Calu3 (cell line): ENCODE data around the gene NEU2. TPM values are rescaled to one million over a fixed set of nuclear protein-coding genes. Genes with fewer than 3 reads are reported as not detected.

Experiments
- Bru-seq: library from RNA; stranded (reverse); fragments of 400-500 nt; gene quantifications from one replicate; lab custom pipeline; 2021; lab: Mats Ljungman, UMichigan
- BruChase-seq, 2 experiments: library from RNA; stranded (reverse); fragments of 400-500 nt; gene quantifications; one replicate each; lab custom pipeline; 2021; lab: Mats Ljungman, UMichigan
- BruUV-seq: library from RNA; stranded (reverse); fragments of 400-500 nt; replicated peaks from 2 replicates; lab custom pipeline; 2021; lab: Mats Ljungman, UMichigan
- CTCF ChIA-PET: fragments of 300-600 bp; sonication (Branson Sonifier 250); formaldehyde crosslinking; loops from one replicate; lab custom pipeline; 2022; ENCODE audit warnings: antibody characterized with exemption; lab: Charles Lee
- DNase-seq: peaks from one replicate; pipeline ENCODE4 v3.0.0; 2022
- H3K27ac Mint-ChIP-seq: one replicate; pipeline ENCODE4 v1.8.0; 2022; ENCODE audit warnings: mixed read lengths; ENCODE audit not compliant: unreplicated experiment
- H3K27me3 Mint-ChIP-seq: one replicate; pipeline ENCODE4 v1.8.0; 2022; ENCODE audit warnings: mixed read lengths; ENCODE audit not compliant: unreplicated experiment
- H3K36me3 Mint-ChIP-seq: one replicate; pipeline ENCODE4 v1.8.0; 2022; ENCODE audit warnings: mild to moderate bottlenecking, moderate library complexity, mixed read lengths; ENCODE audit not compliant: insufficient read depth, unreplicated experiment
- H3K4me1 Mint-ChIP-seq: one replicate; pipeline ENCODE4 v1.8.0; 2022; ENCODE audit warnings: mild to moderate bottlenecking, low read depth, mixed read lengths; ENCODE audit not compliant: unreplicated experiment
- H3K4me3 Mint-ChIP-seq: one replicate; pipeline ENCODE4 v1.8.0; 2022; ENCODE audit warnings: mild to moderate bottlenecking, low read depth, moderate library complexity, mixed read lengths; ENCODE audit not compliant: unreplicated experiment
- H3K9me3 Mint-ChIP-seq: one replicate; pipeline ENCODE4 v1.8.0; 2022; ENCODE audit warnings: low read depth, mixed read lengths; ENCODE audit not compliant: unreplicated experiment
- intact Hi-C: fragments of 100-400 bp; cut with micrococcal nuclease; formaldehyde crosslinking; loops from one replicate; pipeline ENCODE4 v1.10.0; 2022; ENCODE audit not compliant: unreplicated experiment
- long read RNA-seq: library from polyadenylated mRNA; stranded (forward); transcript quantifications from one replicate; pipeline ENCODE4 v2.0.0, GENCODE V29; 2022
- total RNA-seq: library from RNA; stranded (reverse); gene quantifications from 2 replicates; pipeline ENCODE4 v1.2.3, GENCODE V29; 2022
- TF ChIP-seq, protein P1 (sequence below): fragments of 200-600 bp; IDR thresholded peaks from one replicate; pipeline ENCODE4 v1.8.0; 2022; ENCODE audit warnings: antibody characterized with exemption; ENCODE audit not compliant: unreplicated experiment

The NEU2 gene
- not detected in 2 replicates for total RNA-seq
- Bru-seq, nascent RNA = not detected
- not detected for BruChase-seq, experiment 1, labeled RNA remaining after a 6-hour chase
- BruChase-seq, experiment 2, labeled RNA remaining after a 2-hour chase = not detected
- long read RNA-seq = 0 reads

DNA sequence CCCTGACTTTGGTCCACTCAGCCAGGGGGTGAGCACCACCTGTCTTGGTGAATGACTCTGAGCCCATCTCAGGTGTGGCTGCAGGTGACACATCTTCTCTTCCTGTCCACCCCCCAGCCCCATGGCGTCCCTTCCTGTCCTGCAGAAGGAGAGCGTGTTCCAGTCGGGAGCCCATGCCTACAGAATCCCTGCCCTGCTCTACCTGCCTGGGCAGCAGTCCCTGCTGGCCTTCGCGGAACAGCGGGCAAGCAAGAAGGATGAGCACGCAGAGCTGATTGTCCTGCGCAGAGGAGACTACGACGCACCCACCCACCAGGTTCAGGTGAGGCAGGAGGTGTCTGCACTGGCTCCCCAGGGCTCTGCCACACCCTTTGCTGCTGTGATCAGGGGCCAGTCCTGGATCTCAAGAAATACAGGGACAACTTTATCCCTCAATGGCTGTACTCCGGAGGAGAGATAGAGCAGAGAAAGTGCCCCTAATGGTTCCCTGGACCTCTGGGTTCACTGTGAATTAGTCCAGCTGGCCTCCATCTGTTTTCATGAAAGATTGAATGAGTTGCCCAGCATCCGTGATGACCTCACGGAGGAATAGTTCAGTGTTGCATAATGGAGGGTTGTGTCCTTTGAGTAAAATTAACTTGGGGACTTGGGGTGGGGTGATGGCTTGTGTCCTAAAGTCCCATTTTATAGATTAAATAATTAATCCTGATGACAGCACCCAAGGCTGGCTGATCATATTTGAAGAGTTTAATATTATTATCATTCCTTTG is at the start of gene NEU2:
NEU2 (plus strand) TSS at position 122 of the 770 bp plus-strand sequence; CDS start at position 122, 0 bp downstream.
- CTCF ChIA-PET = no interaction called here
- BruUV-seq = no TSS peak
- Mint-ChIP-seq H3K4me1 (peaks cover 11% of the 10 kb centered on the region), H3K27ac (no peak within 1 kb of the TSS), H3K9me3 (peaks cover 3% of the 10 kb centered on the region), H3K27me3 (no peaks in the 10 kb centered on the region), H3K36me3 (no peaks in the 10 kb centered on the region), H3K4me3 (no peak within 1 kb of the TSS)
- intact Hi-C loops = no loop called here
- no peak for DNase-seq
- TF ChIP-seq, protein P1, sequence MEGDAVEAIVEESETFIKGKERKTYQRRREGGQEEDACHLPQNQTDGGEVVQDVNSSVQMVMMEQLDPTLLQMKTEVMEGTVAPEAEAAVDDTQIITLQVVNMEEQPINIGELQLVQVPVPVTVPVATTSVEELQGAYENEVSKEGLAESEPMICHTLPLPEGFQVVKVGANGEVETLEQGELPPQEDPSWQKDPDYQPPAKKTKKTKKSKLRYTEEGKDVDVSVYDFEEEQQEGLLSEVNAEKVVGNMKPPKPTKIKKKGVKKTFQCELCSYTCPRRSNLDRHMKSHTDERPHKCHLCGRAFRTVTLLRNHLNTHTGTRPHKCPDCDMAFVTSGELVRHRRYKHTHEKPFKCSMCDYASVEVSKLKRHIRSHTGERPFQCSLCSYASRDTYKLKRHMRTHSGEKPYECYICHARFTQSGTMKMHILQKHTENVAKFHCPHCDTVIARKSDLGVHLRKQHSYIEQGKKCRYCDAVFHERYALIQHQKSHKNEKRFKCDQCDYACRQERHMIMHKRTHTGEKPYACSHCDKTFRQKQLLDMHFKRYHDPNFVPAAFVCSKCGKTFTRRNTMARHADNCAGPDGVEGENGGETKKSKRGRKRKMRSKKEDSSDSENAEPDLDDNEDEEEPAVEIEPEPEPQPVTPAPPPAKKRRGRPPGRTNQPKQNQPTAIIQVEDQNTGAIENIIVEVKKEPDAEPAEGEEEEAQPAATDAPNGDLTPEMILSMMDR = no peak

DNA sequence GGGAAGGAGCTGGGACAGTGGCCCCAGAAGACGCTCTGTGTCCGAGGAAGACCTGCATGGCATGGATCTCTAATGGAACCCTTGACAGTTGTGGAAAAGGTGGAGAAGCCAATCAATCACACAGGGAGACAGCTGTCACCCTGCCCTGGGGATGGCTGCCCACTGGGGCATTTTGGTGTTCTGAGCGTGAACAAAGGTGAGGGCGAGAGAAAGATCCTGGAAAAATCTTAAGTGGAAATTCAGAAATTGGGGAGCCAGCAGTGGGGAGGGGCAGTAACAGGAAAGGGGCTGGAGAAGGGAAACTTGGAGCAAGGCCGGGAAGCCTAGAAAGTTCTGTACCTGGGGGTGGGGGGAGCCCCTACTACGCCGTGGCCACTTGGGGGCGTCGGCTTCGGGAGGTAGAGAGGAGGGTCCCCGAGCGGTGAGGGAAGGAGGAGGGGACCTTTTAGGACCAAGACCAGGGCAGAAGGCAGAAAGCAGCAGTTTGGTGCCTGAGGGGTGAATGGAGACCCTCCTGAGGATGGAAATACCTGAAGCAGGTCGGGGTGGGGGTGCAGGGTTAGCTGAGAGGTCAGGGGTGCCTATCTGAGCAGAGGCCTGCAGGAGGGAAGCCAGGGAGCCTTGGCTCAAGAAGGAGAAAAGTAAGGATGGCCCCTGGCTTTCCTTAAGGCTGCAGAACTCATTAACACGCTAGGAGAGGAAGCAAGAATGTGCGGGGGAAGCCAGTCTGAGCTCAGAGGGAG is 49.4 kb upstream of the NEU2 start:
- H3K27me3 Mint-ChIP-seq = no peaks in the 10 kb centered on the region
- peaks cover 11% of the 10 kb centered on the region for H3K36me3 Mint-ChIP-seq
- H3K4me1 Mint-ChIP-seq = peaks cover 43% of the 10 kb centered on the region
- H3K4me3 Mint-ChIP-seq = no peak overlapping the region
- H3K27ac Mint-ChIP-seq = peak overlapping the region; percentile 22
- CTCF ChIA-PET = no interaction called here
- no TSS peak for BruUV-seq
- TF ChIP-seq, protein P1 = no peak
- intact Hi-C loops = loop anchor here (5.0 kb wide), 1 partner anchor 44 kb away; no protein-coding TSS in a partner anchor
- DNase-seq = no peak
- peaks cover 4% of the 10 kb centered on the region for H3K9me3 Mint-ChIP-seq

DNA sequence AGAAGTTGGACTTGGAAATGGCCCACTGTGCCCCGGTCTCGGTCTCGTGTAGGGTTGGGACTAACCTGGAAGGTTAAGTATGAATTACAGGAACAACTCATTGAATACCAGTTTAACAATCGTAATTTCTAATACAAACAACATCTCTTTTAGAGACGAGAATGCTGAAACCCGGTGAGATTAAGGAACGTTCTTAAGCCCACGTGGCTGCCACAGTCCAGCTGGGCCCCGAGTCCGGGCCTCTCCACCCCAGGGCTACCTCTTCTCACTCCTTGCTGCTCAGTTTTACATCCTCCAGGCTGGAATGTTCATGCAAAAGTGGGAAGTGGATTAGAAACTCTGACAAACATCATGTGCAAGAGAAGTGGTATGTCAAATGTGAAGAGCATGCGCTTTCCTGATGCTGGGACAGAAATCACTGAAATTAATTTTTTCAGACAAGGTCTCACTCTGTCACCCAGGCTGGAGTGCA is 48.8 kb upstream of the NEU2 start:
- no peaks in the 10 kb centered on the region for H3K27me3 Mint-ChIP-seq
- TF ChIP-seq, protein P1 = no peak
- H3K9me3 Mint-ChIP-seq = peaks cover 4% of the 10 kb centered on the region
- H3K4me3 Mint-ChIP-seq = no peak overlapping the region
- no peak for DNase-seq
- no peak overlapping the region for H3K27ac Mint-ChIP-seq
- CTCF ChIA-PET = no interaction called here
- intact Hi-C loops = loop anchor here (5.0 kb wide), 1 partner anchor 44 kb away; no protein-coding TSS in a partner anchor
- peaks cover 49% of the 10 kb centered on the region for H3K4me1 Mint-ChIP-seq
- H3K36me3 Mint-ChIP-seq = peaks cover 11% of the 10 kb centered on the region
- no TSS peak for BruUV-seq

DNA sequence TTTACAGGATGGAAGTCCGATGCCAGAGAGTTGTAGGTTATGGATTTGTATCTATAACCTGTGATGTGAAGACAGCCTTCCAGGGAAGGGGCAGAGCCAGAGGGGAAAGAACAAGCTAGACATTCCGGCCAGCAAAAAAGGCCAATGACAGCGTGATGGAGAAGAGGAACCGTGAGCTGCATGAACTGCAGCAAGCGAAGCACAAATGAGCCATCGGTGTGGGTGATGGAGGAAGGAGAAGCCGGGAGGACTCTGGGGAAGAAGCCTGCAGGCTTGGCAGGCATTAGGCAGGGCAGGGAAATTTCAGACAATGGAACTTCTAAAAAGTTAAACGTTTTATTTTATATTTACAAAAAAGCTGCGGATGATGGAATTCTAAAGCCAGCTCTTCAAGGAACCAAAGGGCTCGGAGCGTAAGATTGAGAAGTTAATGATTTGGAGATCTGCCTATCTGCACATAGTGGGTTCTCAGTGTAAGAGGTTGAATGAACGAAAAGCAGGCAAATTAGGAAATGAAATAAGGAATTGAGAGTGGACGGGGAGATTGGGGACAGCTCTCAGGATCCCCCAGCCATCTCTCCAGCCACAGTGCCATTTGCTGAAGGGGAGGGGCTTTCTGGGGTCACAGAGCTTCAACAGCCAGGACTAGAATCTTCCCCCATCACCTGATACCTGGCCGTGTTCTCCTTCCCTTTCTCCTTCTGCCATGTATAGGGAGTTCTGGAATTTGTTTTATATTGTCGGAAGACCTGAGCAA is 47.8 kb upstream of the NEU2 start:
- DNase-seq = no peak
- H3K36me3 Mint-ChIP-seq = peaks cover 11% of the 10 kb centered on the region
- H3K27ac Mint-ChIP-seq = no peak overlapping the region
- H3K27me3 Mint-ChIP-seq = no peaks in the 10 kb centered on the region
- H3K4me3 Mint-ChIP-seq = no peak overlapping the region
- CTCF ChIA-PET = no interaction called here
- BruUV-seq = no TSS peak
- H3K4me1 Mint-ChIP-seq = peaks cover 54% of the 10 kb centered on the region
- intact Hi-C loops = loop anchor here (5.0 kb wide), 1 partner anchor 43 kb away; no protein-coding TSS in a partner anchor
- peaks cover 4% of the 10 kb centered on the region for H3K9me3 Mint-ChIP-seq
- TF ChIP-seq, protein P1 = no peak
